GM12864 (cell line): ENCODE measurements around the gene OR6V1.
A peak's percentile ranks its signal among the peaks of the same experiment; 100 is the strongest.
"Not testable (repeated sequence)": the region's sequence is repeated elsewhere in the genome, so short reads cannot be mapped to it uniquely, and the experiment has no call there.

ENCODE experiments used
- DNase-seq: peaks from one replicate; pipeline ENCODE4 v3.0.0-alpha.2; 2011; ENCODE audit warnings: low read depth
- H3K4me3 ChIP-seq: 2 replicates; pipeline ENCODE4 v1.5.1; 2011; ENCODE audit warnings: mild to moderate bottlenecking, low read depth, low read length, control low read depth
- TF ChIP-seq, protein P1 (sequence below): IDR thresholded peaks from 2 replicates; pipeline ENCODE4 v1.5.1; 2011; ENCODE audit warnings: low read depth, mild to moderate bottlenecking, moderate library complexity, low read length, control low read depth, inconsistent platforms; ENCODE audit errors: missing control alignments

OR6V1 gene

DNA sequence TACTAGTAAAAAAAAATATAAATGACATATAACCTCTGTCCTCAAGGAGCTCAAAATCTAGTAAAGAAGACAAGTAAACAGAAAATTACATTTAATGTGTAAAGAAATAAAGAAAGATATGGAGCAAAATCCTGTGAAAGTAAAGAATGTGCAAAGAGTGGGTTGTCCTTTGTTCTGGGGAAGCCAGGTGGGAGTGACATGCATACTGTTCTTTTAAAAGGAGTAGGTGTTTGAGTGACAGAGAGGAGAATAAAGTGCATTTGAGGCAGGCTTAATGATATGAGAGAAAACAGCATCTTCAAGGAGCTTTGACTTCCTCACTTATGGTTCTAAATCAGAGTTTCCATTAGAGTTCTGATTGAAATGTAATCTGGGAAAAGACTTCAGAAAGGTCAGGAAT, 22.0 kb downstream of the OR6V1 start:
- no peak for DNase-seq
- TF ChIP-seq, protein P1, sequence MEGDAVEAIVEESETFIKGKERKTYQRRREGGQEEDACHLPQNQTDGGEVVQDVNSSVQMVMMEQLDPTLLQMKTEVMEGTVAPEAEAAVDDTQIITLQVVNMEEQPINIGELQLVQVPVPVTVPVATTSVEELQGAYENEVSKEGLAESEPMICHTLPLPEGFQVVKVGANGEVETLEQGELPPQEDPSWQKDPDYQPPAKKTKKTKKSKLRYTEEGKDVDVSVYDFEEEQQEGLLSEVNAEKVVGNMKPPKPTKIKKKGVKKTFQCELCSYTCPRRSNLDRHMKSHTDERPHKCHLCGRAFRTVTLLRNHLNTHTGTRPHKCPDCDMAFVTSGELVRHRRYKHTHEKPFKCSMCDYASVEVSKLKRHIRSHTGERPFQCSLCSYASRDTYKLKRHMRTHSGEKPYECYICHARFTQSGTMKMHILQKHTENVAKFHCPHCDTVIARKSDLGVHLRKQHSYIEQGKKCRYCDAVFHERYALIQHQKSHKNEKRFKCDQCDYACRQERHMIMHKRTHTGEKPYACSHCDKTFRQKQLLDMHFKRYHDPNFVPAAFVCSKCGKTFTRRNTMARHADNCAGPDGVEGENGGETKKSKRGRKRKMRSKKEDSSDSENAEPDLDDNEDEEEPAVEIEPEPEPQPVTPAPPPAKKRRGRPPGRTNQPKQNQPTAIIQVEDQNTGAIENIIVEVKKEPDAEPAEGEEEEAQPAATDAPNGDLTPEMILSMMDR, result no peak
- H3K4me3 ChIP-seq, result no peak overlapping the region

DNA sequence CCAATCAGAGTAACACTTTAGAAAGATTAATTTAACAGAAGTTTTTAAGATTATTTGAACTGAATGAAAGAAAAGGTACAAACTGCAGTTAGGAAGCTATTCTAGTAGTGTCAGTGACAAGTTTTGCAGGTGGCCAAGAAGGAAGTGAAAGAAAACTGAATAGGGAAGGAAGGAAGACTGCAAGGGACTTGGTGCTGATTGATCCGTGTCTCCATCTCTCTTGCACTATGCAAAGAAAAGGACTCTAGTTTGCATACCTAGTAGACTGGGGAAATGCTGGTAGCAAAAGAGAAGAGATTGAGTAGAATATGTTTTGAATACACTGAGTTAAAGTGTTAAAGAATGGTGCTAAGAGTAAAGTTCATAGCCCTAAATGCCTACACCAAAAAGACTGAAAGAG, 33.0 kb downstream of the OR6V1 start:
- DNase-seq, result peak; percentile 4
- H3K4me3 ChIP-seq, result no peak overlapping the region
- TF ChIP-seq, protein P1, result no peak

GRCh38 chr7:143085610-143086009, 33.5 kb downstream of the OR6V1 start:
- H3K4me3 ChIP-seq, DNase-seq: not testable (repeated sequence)

DNA sequence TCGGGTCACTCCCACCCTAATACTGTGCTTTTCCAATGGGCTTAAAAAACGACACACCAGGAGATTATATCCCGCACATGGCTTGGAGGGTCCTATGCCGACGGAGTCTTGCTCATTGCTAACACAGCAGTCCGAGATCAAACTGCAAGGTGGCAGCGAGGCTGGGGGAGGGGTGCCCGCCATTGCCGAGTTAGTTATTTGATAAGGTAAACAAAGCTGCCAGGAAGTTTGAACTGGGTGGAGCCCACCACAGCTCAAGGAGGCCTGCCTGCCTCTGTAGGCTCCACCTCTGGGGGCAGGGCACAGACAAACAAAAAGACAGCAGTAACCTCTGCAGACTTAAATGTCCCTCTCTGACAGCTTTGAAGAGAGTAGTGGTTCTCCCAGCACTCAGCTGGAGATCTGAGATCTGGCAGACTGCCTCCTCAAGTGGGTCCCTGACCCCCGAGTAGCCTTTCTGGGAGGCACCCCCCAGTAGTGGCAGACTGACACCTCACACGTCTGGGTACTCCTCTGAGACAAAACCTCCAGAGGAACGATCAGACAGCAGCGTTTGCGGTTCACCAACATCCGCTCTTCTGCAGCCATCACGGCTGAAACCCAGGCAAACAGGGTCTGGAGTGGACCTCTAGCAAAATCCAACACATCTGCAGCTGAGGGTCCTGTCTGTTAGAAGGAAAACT, 36.5 kb downstream of the OR6V1 start:
- not testable (repeated sequence) for H3K4me3 ChIP-seq, DNase-seq

DNA sequence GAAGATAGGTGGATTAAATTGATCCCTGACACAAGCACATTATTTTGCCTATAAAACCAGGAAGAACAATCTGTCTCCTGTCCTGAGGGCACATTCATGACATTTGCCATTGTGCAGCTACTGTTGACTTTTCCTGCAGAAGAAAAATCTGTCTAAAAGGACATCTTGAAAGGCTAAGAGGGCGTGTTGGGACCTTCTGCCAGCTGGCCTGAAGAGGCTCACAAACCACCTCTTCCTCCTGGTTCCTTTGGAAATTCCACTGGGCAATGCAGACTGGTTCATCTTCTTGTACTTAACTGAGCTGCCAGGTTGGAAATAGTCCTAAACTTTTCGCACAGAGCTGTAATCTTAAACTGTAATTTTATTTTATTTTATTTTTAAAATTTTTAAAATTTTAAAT, 44.0 kb downstream of the OR6V1 start:
- TF ChIP-seq, protein P1, result no peak
- no peak overlapping the region for H3K4me3 ChIP-seq
- DNase-seq, result no peak

GRCh38 chr7:143099579-143099978, 47.4 kb downstream of the OR6V1 start:
- H3K4me3 ChIP-seq, result not testable (repeated sequence)

More at GRCh38 chr7:143099579-143099978, 47.4 kb downstream of the OR6V1 start:
- DNase-seq, result not testable (repeated sequence)
